AG09309 (cell line): ENCODE data around the gene KCNG4.

Experiments
- DNase-seq: peaks from one replicate; pipeline ENCODE4 v3.0.0-alpha.2; 2010; ENCODE audit warnings: low read depth
- H3K4me3 ChIP-seq: 2 replicates; pipeline ENCODE4 v1.5.1; 2011; ENCODE audit warnings: mild to moderate bottlenecking, low read depth, low read length, moderate library complexity; ENCODE audit not compliant: control insufficient read depth
- TF ChIP-seq, protein P1 (sequence below): IDR thresholded peaks from 2 replicates; pipeline ENCODE4 v1.5.1; 2011; ENCODE audit warnings: mild to moderate bottlenecking, low read depth, low read length, inconsistent platforms; ENCODE audit not compliant: insufficient read depth, control insufficient read depth; ENCODE audit errors: missing control alignments

The KCNG4 gene

GRCh38 chr16:84272740-84273320 lies 33.0 kb upstream of the KCNG4 start:
- no peak for DNase-seq
- TF ChIP-seq, protein P1, sequence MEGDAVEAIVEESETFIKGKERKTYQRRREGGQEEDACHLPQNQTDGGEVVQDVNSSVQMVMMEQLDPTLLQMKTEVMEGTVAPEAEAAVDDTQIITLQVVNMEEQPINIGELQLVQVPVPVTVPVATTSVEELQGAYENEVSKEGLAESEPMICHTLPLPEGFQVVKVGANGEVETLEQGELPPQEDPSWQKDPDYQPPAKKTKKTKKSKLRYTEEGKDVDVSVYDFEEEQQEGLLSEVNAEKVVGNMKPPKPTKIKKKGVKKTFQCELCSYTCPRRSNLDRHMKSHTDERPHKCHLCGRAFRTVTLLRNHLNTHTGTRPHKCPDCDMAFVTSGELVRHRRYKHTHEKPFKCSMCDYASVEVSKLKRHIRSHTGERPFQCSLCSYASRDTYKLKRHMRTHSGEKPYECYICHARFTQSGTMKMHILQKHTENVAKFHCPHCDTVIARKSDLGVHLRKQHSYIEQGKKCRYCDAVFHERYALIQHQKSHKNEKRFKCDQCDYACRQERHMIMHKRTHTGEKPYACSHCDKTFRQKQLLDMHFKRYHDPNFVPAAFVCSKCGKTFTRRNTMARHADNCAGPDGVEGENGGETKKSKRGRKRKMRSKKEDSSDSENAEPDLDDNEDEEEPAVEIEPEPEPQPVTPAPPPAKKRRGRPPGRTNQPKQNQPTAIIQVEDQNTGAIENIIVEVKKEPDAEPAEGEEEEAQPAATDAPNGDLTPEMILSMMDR: no peak
- H3K4me3 ChIP-seq: no peak overlapping the region

DNA sequence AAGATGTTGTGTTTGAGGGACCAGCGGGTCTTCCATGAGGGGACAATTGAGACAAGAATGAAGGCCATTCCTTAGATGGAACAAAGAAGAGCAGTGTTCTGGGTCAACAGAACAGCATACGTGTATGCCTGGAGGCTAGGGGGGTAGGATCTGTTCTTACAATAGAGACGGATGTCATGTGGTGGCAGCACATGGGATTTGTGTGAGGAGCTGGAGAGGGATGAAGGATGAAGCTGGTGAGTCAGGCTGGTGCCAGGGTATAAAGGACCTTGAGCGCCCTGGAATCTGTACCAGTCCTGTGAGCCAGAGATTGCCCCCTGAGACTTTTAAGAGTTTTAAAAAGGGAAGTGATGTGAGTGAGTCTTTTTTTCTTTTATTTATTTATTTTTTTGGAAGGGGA lies 32.1 kb upstream of the KCNG4 start:
- no peak overlapping the region for H3K4me3 ChIP-seq
- TF ChIP-seq, protein P1: no peak
- DNase-seq: no peak

- TF ChIP-seq, protein P1: no peak
- no peak for DNase-seq
- no peak overlapping the region for H3K4me3 ChIP-seq
These were observed 31.2 kb upstream of the KCNG4 start for GRCh38 chr16:84271037-84271436.

GRCh38 chr16:84270531-84270930 lies 30.7 kb upstream of the KCNG4 start:
- H3K4me3 ChIP-seq: no peak overlapping the region
- TF ChIP-seq, protein P1: no peak
- DNase-seq: no peak

- no peak for DNase-seq
- H3K4me3 ChIP-seq: no peak overlapping the region
- TF ChIP-seq, protein P1: no peak
These were observed 30.3 kb upstream of the KCNG4 start for GRCh38 chr16:84270071-84270470.

- no peak overlapping the region for H3K4me3 ChIP-seq
- TF ChIP-seq, protein P1: no peak
- DNase-seq: no peak
These were observed 28.7 kb upstream of the KCNG4 start for GRCh38 chr16:84268291-84269040.
